AG10803 (cell line): ENCODE data around the gene USH1G.
"Not testable (repeated sequence)": the region's sequence is repeated elsewhere in the genome, so short reads cannot be mapped to it uniquely, and the experiment has no call there.

Source experiments
- DNase-seq: peaks from one replicate; pipeline ENCODE4 v3.0.0; 2010; ENCODE audit warnings: low read depth
- H3K4me3 ChIP-seq: 2 replicates; pipeline ENCODE4 v1.5.1; 2011; ENCODE audit warnings: mild to moderate bottlenecking, low read length, control low read depth
- CTCF ChIP-seq: conservative IDR thresholded peaks from 2 replicates; pipeline ENCODE4 v1.5.1; 2011; ENCODE audit warnings: mild to moderate bottlenecking, low read length, control low read depth, inconsistent platforms

Gene USH1G

GRCh38 chr17:74907012-74907411, 16.0 kb downstream of the USH1G start:
- DNase-seq: no peak
- no peak for TF ChIP-seq CTCF
- H3K4me3 ChIP-seq: no peak overlapping the region

- not testable (repeated sequence) for DNase-seq, H3K4me3 ChIP-seq
Observed at GRCh38 chr17:74906214-74906793, 16.8 kb downstream of the USH1G start.

- no peak for TF ChIP-seq CTCF
- DNase-seq: no peak
- no peak overlapping the region for H3K4me3 ChIP-seq
Observed at GRCh38 chr17:74904687-74905409, 18.2 kb downstream of the USH1G start.

GRCh38 chr17:74903671-74904070, 19.4 kb downstream of the USH1G start:
- no peak overlapping the region for H3K4me3 ChIP-seq
- no peak for TF ChIP-seq CTCF
- DNase-seq: no peak

- DNase-seq: no peak
- TF ChIP-seq CTCF: no peak
- H3K4me3 ChIP-seq: no peak overlapping the region
Observed at GRCh38 chr17:74903034-74903433, 20.0 kb downstream of the USH1G start.

GRCh38 chr17:74901353-74902135, 21.5 kb downstream of the USH1G start:
- no peak overlapping the region for H3K4me3 ChIP-seq
- no peak for DNase-seq
- no peak for TF ChIP-seq CTCF

- H3K4me3 ChIP-seq: no peak overlapping the region
- TF ChIP-seq CTCF: no peak
- no peak for DNase-seq
Observed at GRCh38 chr17:74900208-74900607, 22.8 kb downstream of the USH1G start.
